HG02571 (cell line): Measurements from ENCODE around the gene TMEM80.
"Not testable (repeated sequence)": the region's sequence is repeated elsewhere in the genome, so short reads cannot be mapped to it uniquely, and the experiment has no call there.

Source experiments
- ATAC-seq: cut with Tn5 transposase; IDR thresholded peaks from one replicate; pipeline ENCODE4 v1.9.1; 2021; ENCODE audit warnings: mild to moderate bottlenecking, moderate library complexity; ENCODE audit not compliant: unreplicated experiment

Gene TMEM80

GRCh38 chr11:679271-680207 lies 16.1 kb upstream of the TMEM80 start:
- no peak for ATAC-seq

- ATAC-seq = no peak
Measured at GRCh38 chr11:680476-680875, 15.1 kb upstream of the TMEM80 start.

GRCh38 chr11:680970-681369 lies 14.6 kb upstream of the TMEM80 start:
- ATAC-seq = no peak

- ATAC-seq = no peak
Measured at GRCh38 chr11:686451-687243, 9.0 kb upstream of the TMEM80 start.

- ATAC-seq = no peak
Measured at GRCh38 chr11:687751-688150, 7.9 kb upstream of the TMEM80 start.

- no peak for ATAC-seq
Measured at GRCh38 chr11:688681-689080, 6.9 kb upstream of the TMEM80 start.

- no peak for ATAC-seq
Measured at GRCh38 chr11:689625-690024, 6.0 kb upstream of the TMEM80 start.

- ATAC-seq = not testable (repeated sequence)
Measured at GRCh38 chr11:690244-690643, 5.4 kb upstream of the TMEM80 start.

- ATAC-seq = no peak
Measured at GRCh38 chr11:690738-691633, 4.6 kb upstream of the TMEM80 start.

GRCh38 chr11:691710-692590 lies 3.7 kb upstream of the TMEM80 start:
- ATAC-seq = no peak

- ATAC-seq = no peak
Measured at GRCh38 chr11:692824-693414, 2.7 kb upstream of the TMEM80 start.

GRCh38 chr11:693415-693831 lies 2.2 kb upstream of the TMEM80 start:
- ATAC-seq = no peak

GRCh38 chr11:693887-694562 lies 1.6 kb upstream of the TMEM80 start:
- no peak for ATAC-seq

GRCh38 chr11:694563-695287 lies 891 bp upstream of the TMEM80 start, which contains the start of gene DEAF1:
DEAF1 (minus strand) TSS chr11:695222; CDS start chr11:695047, 175 bp downstream.
- ATAC-seq = peak; percentile 72

GRCh38 chr11:695288-695537 lies 403 bp upstream of the TMEM80 start:
- ATAC-seq = no peak

- no peak for ATAC-seq
Measured at GRCh38 chr11:696955-697491, 1.4 kb downstream of the TMEM80 start.

- no peak for ATAC-seq
Measured at GRCh38 chr11:697811-698311, 2.2 kb downstream of the TMEM80 start.

- ATAC-seq = no peak
Measured at GRCh38 chr11:698493-699115, 3.0 kb downstream of the TMEM80 start.
